SK-N-SH treated with all-trans-retinoic acid at 6 μM for 48 hours (cell line): ENCODE results near the gene CNGA2.

Experiments
- ATAC-seq: fragments of 200-7000 bp; cut with Tn5 transposase; 3 replicates; pipeline ENCODE4 v1.9.1; 2020; ENCODE audit warnings: mild to moderate bottlenecking, moderate library complexity
- ARNTL ChIP-seq: fragments of 450-650 bp; formaldehyde crosslinking; IDR thresholded peaks from 2 replicates; pipeline ENCODE4 v1.5.0; 2020; ENCODE audit warnings: low read depth, mild to moderate bottlenecking, moderate library complexity, borderline replicate concordance
- BACH2 ChIP-seq: fragments of 250-450 bp; sonication (Bioruptor Pico); IDR thresholded peaks from 2 replicates; pipeline ENCODE4 v1.9.0; 2021; ENCODE audit warnings: mild to moderate bottlenecking, borderline replicate concordance
- CREB5 ChIP-seq: fragments of 250-450 bp; sonication (Bioruptor Pico); IDR thresholded peaks from 2 replicates; pipeline ENCODE4 v1.5.1; 2020; ENCODE audit warnings: low read depth, mild to moderate bottlenecking, moderate library complexity
- CSRNP3 ChIP-seq: fragments of 250-450 bp; sonication (Bioruptor Pico); IDR thresholded peaks from 2 replicates; pipeline ENCODE4 v1.5.1; 2021; ENCODE audit warnings: mild to moderate bottlenecking, moderate library complexity
- ESRRG ChIP-seq: fragments of 250-450 bp; sonication (Bioruptor Pico); IDR thresholded peaks from 2 replicates; pipeline ENCODE4 v1.6.1; 2021; ENCODE audit warnings: mild to moderate bottlenecking
- GLIS3 ChIP-seq: fragments of 250-450 bp; sonication (Bioruptor Pico); IDR thresholded peaks from 2 replicates; pipeline ENCODE4 v1.5.0; 2020; ENCODE audit warnings: mild to moderate bottlenecking, moderate library complexity
- ISL1 ChIP-seq: fragments of 250-450 bp; sonication (Bioruptor Pico); IDR thresholded peaks from 2 replicates; pipeline ENCODE4 v2.1.2; 2022; ENCODE audit warnings: mild to moderate bottlenecking, moderate library complexity
- PATZ1 ChIP-seq: fragments of 250-450 bp; sonication (Bioruptor Pico); IDR thresholded peaks from 2 replicates; pipeline ENCODE4 v1.8.0; 2020; ENCODE audit warnings: mild to moderate bottlenecking, moderate library complexity, borderline replicate concordance
- POU6F1 ChIP-seq: fragments of 250-450 bp; sonication (Bioruptor Pico); IDR thresholded peaks from 2 replicates; pipeline ENCODE4 v1.8.0; 2021; ENCODE audit warnings: low read depth, mild to moderate bottlenecking, moderate library complexity, borderline replicate concordance
- PPARA ChIP-seq: fragments of 250-450 bp; sonication (Bioruptor Pico); IDR thresholded peaks from 2 replicates; pipeline ENCODE4 v1.5.0; 2020; ENCODE audit warnings: mild to moderate bottlenecking, borderline replicate concordance
- RARB ChIP-seq: fragments of 250-450 bp; sonication (Bioruptor Pico); IDR thresholded peaks from 2 replicates; pipeline ENCODE4 v1.8.0; 2021; ENCODE audit warnings: mild to moderate bottlenecking, moderate library complexity
- TCF4 ChIP-seq: fragments of 250-450 bp; sonication (Bioruptor Pico); IDR thresholded peaks from 2 replicates; pipeline ENCODE4 v1.8.0; 2021; ENCODE audit warnings: mild to moderate bottlenecking, moderate library complexity, borderline replicate concordance
- TOX ChIP-seq: fragments of 250-450 bp; sonication (Bioruptor Pico); IDR thresholded peaks from 2 replicates; pipeline ENCODE4 v1.8.0; 2021; ENCODE audit warnings: mild to moderate bottlenecking, moderate library complexity, borderline replicate concordance
- ZC3H10 ChIP-seq: fragments of 250-450 bp; sonication (Bioruptor Pico); IDR thresholded peaks from 2 replicates; pipeline ENCODE4 v1.5.1; 2021; ENCODE audit warnings: mild to moderate bottlenecking, moderate library complexity
- ZFP3 ChIP-seq: fragments of 250-450 bp; sonication (Bioruptor Pico); IDR thresholded peaks from 2 replicates; pipeline ENCODE4 v1.5.0; 2020; ENCODE audit warnings: mild to moderate bottlenecking, moderate library complexity
- ZFP30 ChIP-seq: fragments of 450-650 bp; formaldehyde crosslinking; IDR thresholded peaks from 2 replicates; pipeline ENCODE4 v1.5.0; 2022; ENCODE audit warnings: mild to moderate bottlenecking, moderate library complexity
- ZNF565 ChIP-seq: fragments of 450-650 bp; formaldehyde crosslinking; conservative IDR thresholded peaks from 2 replicates; pipeline ENCODE4 v1.5.0; 2020; ENCODE audit warnings: low read depth, mild to moderate bottlenecking, moderate library complexity
- ZNF70 ChIP-seq: fragments of 450-650 bp; formaldehyde crosslinking; IDR thresholded peaks from 2 replicates; pipeline ENCODE4 v1.5.0; 2020; ENCODE audit warnings: mild to moderate bottlenecking, moderate library complexity

The CNGA2 gene

GRCh38 chrX:151701531-151701930 lies 33.0 kb upstream of the CNGA2 start:
- TF ChIP-seq TCF4 (CRISPR knock-in tag) (no peak), ARNTL (CRISPR knock-in tag) (no peak), ZC3H10 (CRISPR knock-in tag) (no peak), ZNF70 (CRISPR knock-in tag) (no peak), PPARA (CRISPR knock-in tag) (no peak), GLIS3 (no peak), CREB5 (no peak), ISL1 (CRISPR knock-in tag) (no peak), ZFP30 (CRISPR knock-in tag) (no peak), RARB (no peak), POU6F1 (CRISPR knock-in tag) (no peak), TOX (no peak)
- ATAC-seq, result no peak

GRCh38 chrX:151702026-151702714 lies 32.4 kb upstream of the CNGA2 start:
- TF ChIP-seq ZNF565 (CRISPR knock-in tag) (no peak), ESRRG (CRISPR knock-in tag) (no peak), ZC3H10 (CRISPR knock-in tag) (no peak), POU6F1 (CRISPR knock-in tag) (no peak), ZFP3 (CRISPR knock-in tag) (no peak), BACH2 (CRISPR knock-in tag) (no peak), GLIS3 (no peak), TOX (no peak), ISL1 (CRISPR knock-in tag) (no peak), ARNTL (CRISPR knock-in tag) (no peak), CREB5 (no peak), CSRNP3 (CRISPR knock-in tag) (no peak), TCF4 (CRISPR knock-in tag) (no peak), PPARA (CRISPR knock-in tag) (no peak), RARB (no peak)
- no peak for ATAC-seq

- ATAC-seq, result no peak
- TF ChIP-seq ZNF565 (CRISPR knock-in tag) (no peak), POU6F1 (CRISPR knock-in tag) (no peak), PATZ1 (CRISPR knock-in tag) (no peak)
These were observed 31.7 kb upstream of the CNGA2 start for GRCh38 chrX:151702741-151703340.
